ENCODE results near the gene PLCG2.
"Not testable (repeated sequence)": the region's sequence is repeated elsewhere in the genome, so short reads cannot be mapped to it uniquely, and the experiment has no call there.

PLCG2 gene

GRCh38 chr16:81933361-81933760 lies 154.3 kb downstream of the PLCG2 start:
- H3K36me3 ChIP-seq (ENCODE audit: insufficient read depth, low read length), result no peaks in the 10 kb centered on the region
- peaks cover 10% of the 10 kb centered on the region for H3K4me1 ChIP-seq (ENCODE audit: insufficient read depth, low read length)
- H3K9me3 ChIP-seq (ENCODE audit: control insufficient read depth, insufficient read depth, low read length), result no peaks in the 10 kb centered on the region
- no peak overlapping the region for H3K9ac ChIP-seq (ENCODE audit: low read depth, low read length)

GRCh38 chr16:81934711-81935110 lies 155.6 kb downstream of the PLCG2 start:
- H3K9ac ChIP-seq (ENCODE audit: low read depth, low read length); H3K9me3 ChIP-seq (ENCODE audit: control insufficient read depth, insufficient read depth, low read length); H3K36me3 ChIP-seq (ENCODE audit: insufficient read depth, low read length): not testable (repeated sequence)
- H3K4me1 ChIP-seq (ENCODE audit: insufficient read depth, low read length), result peaks cover 23% of the 10 kb centered on the region

GRCh38 chr16:81936209-81937000 lies 157.3 kb downstream of the PLCG2 start:
- Histone ChIP-seq H3K4me1 (ENCODE audit: insufficient read depth, low read length) (peaks cover 31% of the 10 kb centered on the region), H3K36me3 (ENCODE audit: insufficient read depth, low read length) (no peaks in the 10 kb centered on the region), H3K9me3 (ENCODE audit: control insufficient read depth, insufficient read depth, low read length) (no peaks in the 10 kb centered on the region), H3K9ac (ENCODE audit: low read depth, low read length) (no peak overlapping the region)

GRCh38 chr16:81937305-81938038 lies 158.4 kb downstream of the PLCG2 start:
- H3K36me3 ChIP-seq (ENCODE audit: insufficient read depth, low read length), result no peaks in the 10 kb centered on the region
- H3K4me1 ChIP-seq (ENCODE audit: insufficient read depth, low read length), result peaks cover 41% of the 10 kb centered on the region
- H3K9ac ChIP-seq (ENCODE audit: low read depth, low read length), result no peak overlapping the region
- no peaks in the 10 kb centered on the region for H3K9me3 ChIP-seq (ENCODE audit: control insufficient read depth, insufficient read depth, low read length)

GRCh38 chr16:81938326-81939163 lies 159.5 kb downstream of the PLCG2 start:
- H3K36me3 ChIP-seq (ENCODE audit: insufficient read depth, low read length), result no peaks in the 10 kb centered on the region
- H3K4me1 ChIP-seq (ENCODE audit: insufficient read depth, low read length), result peaks cover 41% of the 10 kb centered on the region
- H3K9me3 ChIP-seq (ENCODE audit: control insufficient read depth, insufficient read depth, low read length), result no peaks in the 10 kb centered on the region
- no peak overlapping the region for H3K9ac ChIP-seq (ENCODE audit: low read depth, low read length)

- Histone ChIP-seq H3K9ac (ENCODE audit: low read depth, low read length) (no peak overlapping the region), H3K4me1 (ENCODE audit: insufficient read depth, low read length) (peaks cover 41% of the 10 kb centered on the region), H3K36me3 (ENCODE audit: insufficient read depth, low read length) (no peaks in the 10 kb centered on the region), H3K9me3 (ENCODE audit: control insufficient read depth, insufficient read depth, low read length) (no peaks in the 10 kb centered on the region)
Observed at GRCh38 chr16:81939164-81940056, 160.3 kb downstream of the PLCG2 start.

- Histone ChIP-seq H3K9ac (ENCODE audit: low read depth, low read length) (no peak overlapping the region), H3K4me1 (ENCODE audit: insufficient read depth, low read length) (peaks cover 41% of the 10 kb centered on the region)
Observed at GRCh38 chr16:81940781-81941560, 161.9 kb downstream of the PLCG2 start.

GRCh38 chr16:81942007-81942601 lies 163.0 kb downstream of the PLCG2 start:
- Histone ChIP-seq H3K9me3 (ENCODE audit: control insufficient read depth, insufficient read depth, low read length) (no peaks in the 10 kb centered on the region), H3K4me1 (ENCODE audit: insufficient read depth, low read length) (peaks cover 41% of the 10 kb centered on the region), H3K36me3 (ENCODE audit: insufficient read depth, low read length) (no peaks in the 10 kb centered on the region)

More at GRCh38 chr16:81940781-81941560, 161.9 kb downstream of the PLCG2 start:
- Histone ChIP-seq H3K36me3 (ENCODE audit: insufficient read depth, low read length) (no peaks in the 10 kb centered on the region), H3K9me3 (ENCODE audit: control insufficient read depth, insufficient read depth, low read length) (no peaks in the 10 kb centered on the region)

DNA sequence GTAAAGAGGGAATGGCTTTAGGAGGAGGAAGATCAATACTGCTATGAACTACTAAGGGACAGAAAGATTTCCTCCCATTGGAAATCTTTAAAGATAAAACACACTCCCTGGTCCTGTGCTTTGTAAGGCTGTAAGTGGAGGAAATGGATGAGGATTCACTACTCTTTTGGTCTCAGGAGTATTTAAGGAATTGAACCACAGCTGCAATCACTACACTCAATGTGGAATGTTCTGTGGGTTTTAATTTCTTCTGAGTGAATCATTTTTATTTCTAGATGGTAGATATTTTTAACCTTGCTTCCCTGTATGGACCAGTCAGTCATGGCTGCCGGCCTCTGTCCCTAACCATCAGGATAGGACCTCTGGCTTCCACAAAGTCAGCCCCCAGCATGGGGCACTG lies 166.6 kb downstream of the PLCG2 start:
- Histone ChIP-seq H3K36me3 (ENCODE audit: insufficient read depth, low read length) (no peaks in the 10 kb centered on the region), H3K4me1 (ENCODE audit: insufficient read depth, low read length) (peaks cover 12% of the 10 kb centered on the region; the same call in 1 of the 2 replicates), H3K9ac (ENCODE audit: low read depth, low read length) (no peak overlapping the region), H3K9me3 (ENCODE audit: control insufficient read depth, insufficient read depth, low read length) (no peaks in the 10 kb centered on the region)

More at GRCh38 chr16:81942007-81942601, 163.0 kb downstream of the PLCG2 start:
- no peak overlapping the region for H3K9ac ChIP-seq (ENCODE audit: low read depth, low read length)

DNA sequence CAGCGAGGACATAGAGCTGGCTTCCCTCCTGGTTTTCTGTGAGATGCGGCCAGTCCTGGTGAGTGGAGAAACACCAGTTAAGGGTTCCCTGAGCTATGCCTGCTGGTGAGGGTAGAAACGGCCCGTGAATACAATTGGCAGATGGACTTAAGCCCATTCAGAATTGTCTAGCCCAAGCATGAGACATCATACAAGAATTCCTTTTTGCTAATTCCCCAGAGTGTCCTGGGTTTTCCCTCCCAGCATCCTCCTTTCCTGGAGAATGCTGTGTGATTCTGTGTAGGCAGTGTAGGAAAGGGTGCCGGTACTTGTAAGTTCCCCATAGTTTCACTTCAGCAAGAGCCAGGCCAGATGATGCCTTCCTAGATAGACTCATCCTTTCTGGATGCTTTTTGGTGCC lies 167.1 kb downstream of the PLCG2 start:
- Histone ChIP-seq H3K9ac (ENCODE audit: low read depth, low read length) (no peak overlapping the region), H3K4me1 (ENCODE audit: insufficient read depth, low read length) (peaks cover 9% of the 10 kb centered on the region; the same call in 1 of the 2 replicates), H3K9me3 (ENCODE audit: control insufficient read depth, insufficient read depth, low read length) (no peaks in the 10 kb centered on the region; the same call in 1 of the 2 replicates), H3K36me3 (ENCODE audit: insufficient read depth, low read length) (no peaks in the 10 kb centered on the region)

GRCh38 chr16:81951564-81951963 lies 172.5 kb downstream of the PLCG2 start:
- no peaks in the 10 kb centered on the region for H3K4me1 ChIP-seq (ENCODE audit: insufficient read depth, low read length)
- no peaks in the 10 kb centered on the region; the same call in 1 of the 2 replicates for H3K9me3 ChIP-seq (ENCODE audit: control insufficient read depth, insufficient read depth, low read length)
- no peaks in the 10 kb centered on the region for H3K36me3 ChIP-seq (ENCODE audit: insufficient read depth, low read length)
- no peak overlapping the region for H3K9ac ChIP-seq (ENCODE audit: low read depth, low read length)

GRCh38 chr16:81956213-81956948 lies 177.3 kb downstream of the PLCG2 start:
- no peak overlapping the region for H3K9ac ChIP-seq (ENCODE audit: low read depth, low read length)
- no peaks in the 10 kb centered on the region for H3K4me1 ChIP-seq (ENCODE audit: insufficient read depth, low read length)
- no peaks in the 10 kb centered on the region for H3K36me3 ChIP-seq (ENCODE audit: insufficient read depth, low read length)
- H3K9me3 ChIP-seq (ENCODE audit: control insufficient read depth, insufficient read depth, low read length), result no peaks in the 10 kb centered on the region
